Keratinocyte (primary cell): ENCODE data around the gene CLEC12A.

ENCODE experiments used
- EZH2 ChIP-seq: IDR thresholded peaks from one replicate; pipeline ENCODE4 v1.6.1; 2012; ENCODE audit warnings: inconsistent platforms, mild to moderate bottlenecking, low read length, moderate library complexity
- TF ChIP-seq, protein P1 (sequence below), 3 experiments: IDR thresholded peaks in 1 of 3; conservative IDR thresholded peaks in 1 of 3; optimal IDR thresholded peaks in 1 of 3; 2 replicates in 2 of 3; 3 replicates in 1 of 3; pipeline versions ENCODE3 to v1.5.1; 2011; ENCODE audit warnings: low read length in 3 of 3, mild to moderate bottlenecking in 3 of 3, moderate library complexity in 2 of 3, control low read depth in 1 of 3, inconsistent platforms in 1 of 3; ENCODE audit not compliant: insufficient read depth in 2 of 3; ENCODE audit errors: extremely low read depth in 1 of 3

DNA sequence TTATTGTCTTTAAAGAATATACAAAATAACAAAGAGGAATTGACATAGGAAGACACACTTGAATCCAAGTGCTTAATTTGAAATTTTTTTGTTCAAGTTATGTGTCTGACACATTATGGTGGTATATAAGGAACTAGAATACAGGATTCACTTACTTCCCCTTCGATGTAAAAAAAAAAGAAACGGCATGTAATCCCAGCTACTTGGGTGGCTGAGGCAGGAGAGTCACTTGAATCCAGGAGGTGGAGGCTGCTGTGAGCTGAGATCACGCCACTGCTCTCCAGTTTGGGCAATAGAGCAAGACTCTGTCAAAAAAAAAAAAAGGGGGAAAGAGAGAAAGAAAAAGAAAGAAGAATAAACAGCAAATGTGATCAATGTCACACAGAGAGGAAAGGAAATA is 8.9 kb downstream of the CLEC12A start:
- TF ChIP-seq, protein P1, sequence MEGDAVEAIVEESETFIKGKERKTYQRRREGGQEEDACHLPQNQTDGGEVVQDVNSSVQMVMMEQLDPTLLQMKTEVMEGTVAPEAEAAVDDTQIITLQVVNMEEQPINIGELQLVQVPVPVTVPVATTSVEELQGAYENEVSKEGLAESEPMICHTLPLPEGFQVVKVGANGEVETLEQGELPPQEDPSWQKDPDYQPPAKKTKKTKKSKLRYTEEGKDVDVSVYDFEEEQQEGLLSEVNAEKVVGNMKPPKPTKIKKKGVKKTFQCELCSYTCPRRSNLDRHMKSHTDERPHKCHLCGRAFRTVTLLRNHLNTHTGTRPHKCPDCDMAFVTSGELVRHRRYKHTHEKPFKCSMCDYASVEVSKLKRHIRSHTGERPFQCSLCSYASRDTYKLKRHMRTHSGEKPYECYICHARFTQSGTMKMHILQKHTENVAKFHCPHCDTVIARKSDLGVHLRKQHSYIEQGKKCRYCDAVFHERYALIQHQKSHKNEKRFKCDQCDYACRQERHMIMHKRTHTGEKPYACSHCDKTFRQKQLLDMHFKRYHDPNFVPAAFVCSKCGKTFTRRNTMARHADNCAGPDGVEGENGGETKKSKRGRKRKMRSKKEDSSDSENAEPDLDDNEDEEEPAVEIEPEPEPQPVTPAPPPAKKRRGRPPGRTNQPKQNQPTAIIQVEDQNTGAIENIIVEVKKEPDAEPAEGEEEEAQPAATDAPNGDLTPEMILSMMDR (optimal IDR thresholded peaks at IDR 0.05 in 1 of 3, IDR thresholded peaks at IDR 0.05 in 1 of 3, conservative IDR thresholded peaks at IDR 0.05 in 1 of 3; ENCODE audit: extremely low read depth in 1 of 3, insufficient read depth in 2 of 3, low read length in 3 of 3), result no peak
- TF ChIP-seq EZH2, result no peak
